ENCODE measurements around the gene ELANE. TPM values are rescaled to one million over a fixed set of nuclear protein-coding genes. Genes with fewer than 3 reads are reported as not detected.
"Not testable (repeated sequence)": the region's sequence is repeated elsewhere in the genome, so short reads cannot be mapped to it uniquely, and the experiment has no call there.

ELANE gene
- total and polyA plus RNA-seq, 5 donors from 2014 or later = not detected

DNA sequence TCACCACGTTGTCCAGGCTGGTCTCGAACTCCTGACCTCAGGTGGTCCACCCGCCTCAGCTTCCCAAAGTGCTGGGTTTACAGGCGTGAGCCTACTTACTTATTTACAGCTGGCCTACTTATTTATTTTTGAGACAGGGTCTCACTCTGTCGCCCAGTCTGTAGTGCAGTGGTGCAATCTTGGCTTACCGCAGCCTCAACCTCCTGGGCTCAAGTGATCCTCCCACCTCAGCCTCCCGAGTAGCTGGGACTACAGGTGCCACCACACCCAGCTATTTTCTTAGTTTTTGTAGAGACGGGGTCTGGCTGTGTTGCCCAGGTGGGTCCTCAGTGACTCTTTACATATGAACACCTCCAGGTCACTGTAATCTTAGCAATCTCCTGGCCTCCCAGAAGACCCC lies 2.9 kb upstream of the ELANE start:
- H3K4me1 Mint-ChIP-seq; H3K9me3 Mint-ChIP-seq; H3K4me1 ChIP-seq (ENCODE audit: control insufficient read depth, insufficient read depth, low read length, poor library complexity, severe bottlenecking); H3K9me3 ChIP-seq (ENCODE audit: control insufficient read depth in 2 of 2, low read length in 2 of 2); H3K36me3 Mint-ChIP-seq; H3K27me3 ChIP-seq (ENCODE audit: control insufficient read depth, insufficient read depth, low read length); H3K27ac ChIP-seq (ENCODE audit: insufficient read depth, low read length, poor library complexity, severe bottlenecking); H3K27ac Mint-ChIP-seq; DNase-seq; ATAC-seq (ENCODE audit: low read depth in 2 of 2); H3K36me3 ChIP-seq (ENCODE audit: control insufficient read depth, insufficient read depth, low read length); H3K4me3 ChIP-seq (ENCODE audit: low read depth, low read length); H3K4me3 Mint-ChIP-seq: not testable (repeated sequence)
- H3K27me3 Mint-ChIP-seq = peaks cover 35% of the 10 kb centered on the region

DNA sequence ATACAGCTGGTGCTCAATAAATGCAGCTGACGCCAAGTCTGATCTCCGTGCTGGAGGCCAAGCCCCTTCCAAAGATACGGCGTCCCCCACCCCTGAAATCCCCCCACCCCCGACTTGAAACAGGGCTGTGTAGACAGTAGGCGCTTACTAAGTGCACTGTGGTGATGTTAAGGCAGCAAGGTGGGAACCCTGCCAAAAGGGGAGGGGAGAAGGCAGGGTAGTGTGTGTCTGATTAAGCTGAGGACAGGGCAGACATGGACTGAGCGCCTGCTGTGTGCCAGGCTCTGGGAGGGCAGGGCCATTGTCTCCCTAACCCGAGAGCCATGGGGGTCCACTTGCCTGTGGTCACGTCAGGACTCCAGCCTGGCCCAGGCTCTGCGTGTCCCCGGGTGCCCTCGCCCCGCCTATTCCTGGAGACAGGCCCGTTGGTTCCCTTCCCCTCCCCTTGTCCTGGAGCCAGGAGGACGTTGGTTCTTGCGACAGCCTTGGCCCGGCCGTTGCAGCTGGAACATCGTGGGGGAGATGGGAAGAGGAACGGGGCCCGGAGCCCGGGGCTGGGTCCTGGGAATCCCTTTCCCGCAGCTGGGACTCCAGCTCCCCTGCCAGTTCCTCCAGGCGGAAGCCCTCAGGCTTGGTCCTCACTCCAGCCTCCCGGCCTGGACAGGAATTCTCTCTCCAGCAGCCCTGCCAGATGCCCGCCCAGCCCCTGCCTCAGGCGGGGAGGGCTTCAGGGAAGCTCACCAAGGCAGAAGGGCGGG lies 1.7 kb upstream of the ELANE start:
- DNase-seq (no peak), ATAC-seq (ENCODE audit: low read depth in 2 of 2) (peak in 1 of 2 donors; percentile 14)
- no peaks in the 10 kb centered on the region for H3K36me3 ChIP-seq (ENCODE audit: control insufficient read depth, insufficient read depth, low read length)
- Mint-ChIP-seq H3K4me1 (no peaks in the 10 kb centered on the region), H3K9me3 (no peaks in the 10 kb centered on the region), H3K27me3 (peaks cover 30% of the 10 kb centered on the region), H3K27ac (no peak overlapping the region), H3K4me3 (no peak overlapping the region), H3K36me3 (no peaks in the 10 kb centered on the region)
- H3K4me3 ChIP-seq (ENCODE audit: low read depth, low read length) = no peak overlapping the region
- no peak overlapping the region for H3K27ac ChIP-seq (ENCODE audit: insufficient read depth, low read length, poor library complexity, severe bottlenecking)
- no peaks in the 10 kb centered on the region for H3K4me1 ChIP-seq (ENCODE audit: control insufficient read depth, insufficient read depth, low read length, poor library complexity, severe bottlenecking)
- H3K27me3 ChIP-seq (ENCODE audit: control insufficient read depth, insufficient read depth, low read length) = no peaks in the 10 kb centered on the region
- no peaks in the 10 kb centered on the region for H3K9me3 ChIP-seq (ENCODE audit: control insufficient read depth in 2 of 2, low read length in 2 of 2)

DNA sequence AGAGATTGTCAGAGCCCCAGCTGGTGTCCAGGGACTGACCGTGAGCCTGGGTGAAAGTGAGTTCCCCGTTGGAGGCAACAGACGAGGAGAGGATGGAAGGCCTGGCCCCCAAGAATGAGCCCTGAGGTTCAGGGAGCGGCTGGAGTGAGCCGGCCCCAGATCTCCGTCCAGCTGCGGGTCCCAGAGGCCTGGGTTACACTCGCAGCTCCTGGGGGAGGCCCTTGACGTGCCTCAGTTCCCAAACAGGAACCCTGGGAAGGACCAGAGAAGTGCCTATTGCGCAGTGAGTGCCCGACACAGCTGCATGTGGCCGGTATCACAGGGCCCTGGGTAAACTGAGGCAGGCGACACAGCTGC lies 1.1 kb upstream of the ELANE start:
- Histone ChIP-seq H3K9me3 (ENCODE audit: control insufficient read depth in 2 of 2, low read length in 2 of 2) (no peaks in the 10 kb centered on the region), H3K27me3 (ENCODE audit: control insufficient read depth, insufficient read depth, low read length) (no peaks in the 10 kb centered on the region), H3K27ac (ENCODE audit: insufficient read depth, low read length, poor library complexity, severe bottlenecking) (no peak overlapping the region), H3K4me3 (ENCODE audit: low read depth, low read length) (no peak overlapping the region), H3K36me3 (ENCODE audit: control insufficient read depth, insufficient read depth, low read length) (no peaks in the 10 kb centered on the region), H3K4me1 (ENCODE audit: control insufficient read depth, insufficient read depth, low read length, poor library complexity, severe bottlenecking) (no peaks in the 10 kb centered on the region)
- Mint-ChIP-seq H3K27me3 (peaks cover 26% of the 10 kb centered on the region), H3K27ac (no peak overlapping the region), H3K9me3 (no peaks in the 10 kb centered on the region), H3K4me1 (no peaks in the 10 kb centered on the region), H3K36me3 (no peaks in the 10 kb centered on the region), H3K4me3 (no peak overlapping the region)
- ATAC-seq (ENCODE audit: low read depth in 2 of 2) (no peak), DNase-seq (no peak)

DNA sequence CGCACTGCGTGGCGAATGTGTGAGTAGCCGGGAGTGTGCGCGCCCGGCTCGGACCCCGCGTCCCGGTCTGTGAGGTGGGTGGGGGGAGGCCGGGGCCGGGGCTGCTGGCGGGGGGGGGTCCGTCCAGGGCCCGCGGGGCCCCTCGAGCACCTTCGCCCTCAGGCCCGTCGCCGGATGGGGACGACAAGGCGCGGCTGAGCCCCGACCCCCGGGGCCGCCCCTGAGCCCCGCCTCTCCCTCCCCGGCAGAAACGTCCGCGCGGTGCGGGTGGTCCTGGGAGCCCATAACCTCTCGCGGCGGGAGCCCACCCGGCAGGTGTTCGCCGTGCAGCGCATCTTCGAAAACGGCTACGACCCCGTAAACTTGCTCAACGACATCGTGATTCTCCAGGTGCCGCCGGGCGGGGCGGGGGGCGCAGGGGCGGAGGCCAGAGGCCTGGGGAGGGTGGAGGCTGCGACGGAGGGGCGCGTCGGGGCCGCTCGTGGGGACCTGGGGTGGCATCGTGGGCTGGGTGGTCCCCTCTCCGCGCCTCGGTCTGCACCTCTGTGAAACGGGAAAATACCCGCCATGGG lies 997 bp downstream of the ELANE start:
- no peaks in the 10 kb centered on the region for H3K36me3 ChIP-seq (ENCODE audit: control insufficient read depth, insufficient read depth, low read length)
- Mint-ChIP-seq H3K4me1 (peaks cover 0 to 6% (median 1%) of the 10 kb centered on the region in 4 donors), H3K4me3 (no peak overlapping the region), H3K27me3 (peaks cover 21% of the 10 kb centered on the region), H3K9me3 (peaks cover 0 to 2% (median 0%) of the 10 kb centered on the region in 7 donors), H3K36me3 (no peaks in the 10 kb centered on the region), H3K27ac (no peak overlapping the region)
- no peak overlapping the region for H3K27ac ChIP-seq (ENCODE audit: insufficient read depth, low read length, poor library complexity, severe bottlenecking)
- ATAC-seq (ENCODE audit: low read depth in 2 of 2) (no peak), DNase-seq (no peak)
- H3K9me3 ChIP-seq (ENCODE audit: control insufficient read depth in 2 of 2, low read length in 2 of 2) = no peaks in the 10 kb centered on the region
- no peaks in the 10 kb centered on the region for H3K4me1 ChIP-seq (ENCODE audit: control insufficient read depth, insufficient read depth, low read length, poor library complexity, severe bottlenecking)
- H3K4me3 ChIP-seq (ENCODE audit: low read depth, low read length) = no peak overlapping the region
- H3K27me3 ChIP-seq (ENCODE audit: control insufficient read depth, insufficient read depth, low read length) = no peaks in the 10 kb centered on the region

DNA sequence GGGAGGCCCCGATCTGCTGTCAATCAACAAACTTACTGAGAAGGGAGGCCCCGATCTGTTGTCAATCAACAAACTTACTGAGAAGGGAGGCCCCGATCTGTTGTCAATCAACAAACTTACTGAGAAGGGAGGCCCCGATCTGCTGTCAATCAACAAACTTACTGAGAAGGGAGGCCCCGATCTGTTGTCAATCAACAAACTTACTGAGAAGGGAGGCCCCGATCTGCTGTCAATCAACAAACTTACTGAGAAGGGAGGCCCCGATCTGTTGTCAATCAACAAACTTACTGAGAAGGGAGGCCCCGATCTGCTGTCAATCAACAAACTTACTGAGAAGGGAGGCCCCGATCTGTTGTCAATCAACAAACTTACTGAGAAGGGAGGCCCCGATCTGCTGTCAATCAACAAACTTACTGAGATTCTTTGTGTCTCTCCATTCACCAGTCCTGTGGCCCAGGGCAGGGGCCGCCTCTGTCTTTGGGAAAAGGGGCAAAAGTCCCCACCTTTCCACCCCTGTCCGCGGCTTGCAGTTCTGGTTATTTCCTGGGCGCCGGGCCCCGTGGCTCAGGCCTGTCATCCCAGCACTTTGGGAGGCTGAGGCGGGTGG lies 1.6 kb downstream of the ELANE start:
- not testable (repeated sequence) for H3K9me3 Mint-ChIP-seq; H3K36me3 ChIP-seq (ENCODE audit: control insufficient read depth, insufficient read depth, low read length); DNase-seq; H3K4me1 Mint-ChIP-seq; H3K4me3 Mint-ChIP-seq; H3K27ac ChIP-seq (ENCODE audit: insufficient read depth, low read length, poor library complexity, severe bottlenecking); H3K27me3 ChIP-seq (ENCODE audit: control insufficient read depth, insufficient read depth, low read length); H3K27ac Mint-ChIP-seq; H3K36me3 Mint-ChIP-seq; ATAC-seq (ENCODE audit: low read depth in 2 of 2); H3K9me3 ChIP-seq (ENCODE audit: control insufficient read depth in 2 of 2, low read length in 2 of 2); H3K4me1 ChIP-seq (ENCODE audit: control insufficient read depth, insufficient read depth, low read length, poor library complexity, severe bottlenecking); H3K4me3 ChIP-seq (ENCODE audit: low read depth, low read length)
- H3K27me3 Mint-ChIP-seq = peaks cover 18% of the 10 kb centered on the region

DNA sequence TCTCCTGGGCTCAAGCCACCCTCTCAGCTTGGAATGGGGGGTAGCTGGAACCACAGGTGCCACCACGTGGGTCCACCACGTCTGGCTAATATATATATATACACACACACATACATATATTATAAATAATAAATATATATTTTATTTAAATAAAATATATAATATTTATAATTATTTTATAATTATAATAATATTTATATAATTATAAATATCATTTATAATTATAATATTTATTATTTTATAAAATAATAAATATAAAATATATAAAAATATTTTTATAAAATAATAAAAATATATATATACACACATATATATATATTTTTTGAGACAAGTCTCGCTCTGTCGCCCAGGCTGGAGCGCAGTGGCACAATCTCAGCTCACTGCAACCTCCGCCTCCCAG lies 2.4 kb downstream of the ELANE start:
- H3K27ac ChIP-seq (ENCODE audit: insufficient read depth, low read length, poor library complexity, severe bottlenecking) = no peak overlapping the region
- peaks cover 4% of the 10 kb centered on the region for H3K27me3 ChIP-seq (ENCODE audit: control insufficient read depth, insufficient read depth, low read length)
- no peaks in the 10 kb centered on the region for H3K9me3 ChIP-seq (ENCODE audit: control insufficient read depth in 2 of 2, low read length in 2 of 2)
- Mint-ChIP-seq H3K36me3 (no peaks in the 10 kb centered on the region), H3K4me3 (no peak overlapping the region), H3K27me3 (peaks cover 22% of the 10 kb centered on the region), H3K27ac (no peak overlapping the region), H3K9me3 (peaks cover 0 to 2% (median 0%) of the 10 kb centered on the region in 7 donors), H3K4me1 (peaks cover 0 to 9% (median 1%) of the 10 kb centered on the region in 4 donors)
- DNase-seq = no peak
- ATAC-seq (ENCODE audit: low read depth in 2 of 2) = no peak
- H3K4me1 ChIP-seq (ENCODE audit: control insufficient read depth, insufficient read depth, low read length, poor library complexity, severe bottlenecking) = no peaks in the 10 kb centered on the region
- no peak overlapping the region for H3K4me3 ChIP-seq (ENCODE audit: low read depth, low read length)
- no peaks in the 10 kb centered on the region for H3K36me3 ChIP-seq (ENCODE audit: control insufficient read depth, insufficient read depth, low read length)

DNA sequence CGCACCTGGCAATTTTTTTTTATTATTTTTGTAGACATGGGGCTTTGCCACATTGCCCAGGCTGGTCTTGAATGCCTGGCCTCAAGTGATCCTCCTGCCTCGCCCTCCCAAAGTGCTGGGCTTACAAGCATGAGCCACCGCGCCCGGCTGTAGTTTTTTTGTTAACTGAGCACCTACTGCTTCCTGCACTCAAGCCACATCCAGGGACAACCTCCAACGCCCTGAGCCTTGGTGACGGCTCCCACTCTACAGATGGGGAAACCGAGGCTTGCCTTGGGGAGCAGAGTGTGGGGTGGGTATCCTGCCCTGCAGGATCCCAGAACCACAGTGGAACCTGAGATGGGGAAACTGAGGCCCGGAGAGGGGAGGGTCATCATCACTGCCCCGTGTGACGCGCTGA lies 3.0 kb downstream of the ELANE start:
- H3K9me3 Mint-ChIP-seq = peaks cover 0 to 2% (median 0%) of the 10 kb centered on the region in 7 donors

More for the DNA sequence above, 3.0 kb downstream of the ELANE start:
- ATAC-seq (ENCODE audit: low read depth in 2 of 2) = no peak
- Mint-ChIP-seq H3K27ac (no peak overlapping the region), H3K4me3 (no peak overlapping the region), H3K4me1 (peaks cover 0 to 9% (median 2%) of the 10 kb centered on the region in 4 donors), H3K36me3 (no peaks in the 10 kb centered on the region), H3K27me3 (peaks cover 26% of the 10 kb centered on the region)
- H3K9me3 ChIP-seq (ENCODE audit: control insufficient read depth in 2 of 2, low read length in 2 of 2) = no peaks in the 10 kb centered on the region
- H3K27ac ChIP-seq (ENCODE audit: insufficient read depth, low read length, poor library complexity, severe bottlenecking) = no peak overlapping the region
- no peak overlapping the region for H3K4me3 ChIP-seq (ENCODE audit: low read depth, low read length)
- no peak for DNase-seq
- no peaks in the 10 kb centered on the region for H3K4me1 ChIP-seq (ENCODE audit: control insufficient read depth, insufficient read depth, low read length, poor library complexity, severe bottlenecking)
- peaks cover 4% of the 10 kb centered on the region for H3K27me3 ChIP-seq (ENCODE audit: control insufficient read depth, insufficient read depth, low read length)
- H3K36me3 ChIP-seq (ENCODE audit: control insufficient read depth, insufficient read depth, low read length) = no peaks in the 10 kb centered on the region

Measured in CD4-positive, CD25-positive, alpha-beta regulatory T cell (primary cell).